GM06990 (cell line): Measurements from ENCODE around the gene CACNB2.

Experiments used
- DNase-seq: peaks from one replicate; pipeline ENCODE4 v3.0.0-alpha.2; 2011; ENCODE audit not compliant: insufficient read length; ENCODE audit errors: extremely low read depth
- H3K27me3 ChIP-seq: replicated peaks from 2 replicates; pipeline ENCODE4 v1.6.0; 2011; ENCODE audit warnings: low read length; ENCODE audit not compliant: control insufficient read depth, insufficient read depth
- H3K36me3 ChIP-seq: 2 replicates; pipeline ENCODE4 v1.5.1; 2011; ENCODE audit warnings: low read length; ENCODE audit not compliant: control insufficient read depth, insufficient read depth
- H3K4me3 ChIP-seq: replicated peaks from 2 replicates; pipeline ENCODE4 v1.5.1; 2011; ENCODE audit warnings: low read depth, mild to moderate bottlenecking, control low read depth, low read length
- TF ChIP-seq, protein P1 (sequence below): IDR thresholded peaks from 2 replicates; pipeline ENCODE4 v1.5.1; 2011; ENCODE audit warnings: low read length, control low read depth, mild to moderate bottlenecking, inconsistent platforms; ENCODE audit not compliant: insufficient read depth, poor library complexity, severe bottlenecking

Gene CACNB2

DNA sequence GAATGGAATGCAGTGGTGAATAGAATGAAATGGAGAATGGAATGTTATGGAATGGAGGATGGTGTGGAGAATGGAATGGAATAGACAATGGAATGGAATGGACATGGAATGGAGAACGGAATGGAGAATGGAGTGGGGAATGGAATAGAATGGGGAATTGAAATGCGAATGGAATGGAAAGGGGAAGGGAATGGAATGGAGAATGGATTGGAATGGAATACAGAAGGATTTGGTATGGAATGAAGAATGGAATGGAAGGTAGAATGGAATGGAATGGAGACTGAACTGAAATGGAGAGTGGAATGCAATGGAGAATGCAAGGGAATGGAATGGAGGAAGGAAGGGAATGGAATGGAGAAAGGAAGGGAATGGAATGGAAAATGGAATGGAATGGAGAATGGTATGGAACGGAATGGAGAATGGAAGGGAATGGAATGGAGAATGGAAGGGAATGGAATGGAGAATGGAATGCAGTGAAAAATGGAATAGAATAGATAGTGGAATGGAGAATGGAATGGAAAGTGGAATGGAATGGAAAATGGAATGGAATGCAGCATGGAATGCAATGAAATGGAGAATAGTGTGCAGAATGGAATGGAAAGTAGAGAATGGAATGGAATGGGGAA lies 416.4 kb downstream of the CACNB2 start:
- Histone ChIP-seq H3K27me3 (no peaks in the 10 kb centered on the region), H3K36me3 (no peaks in the 10 kb centered on the region; the same call in none of the 2 replicates), H3K4me3 (no peak overlapping the region)
- DNase-seq: no peak
- TF ChIP-seq, protein P1, sequence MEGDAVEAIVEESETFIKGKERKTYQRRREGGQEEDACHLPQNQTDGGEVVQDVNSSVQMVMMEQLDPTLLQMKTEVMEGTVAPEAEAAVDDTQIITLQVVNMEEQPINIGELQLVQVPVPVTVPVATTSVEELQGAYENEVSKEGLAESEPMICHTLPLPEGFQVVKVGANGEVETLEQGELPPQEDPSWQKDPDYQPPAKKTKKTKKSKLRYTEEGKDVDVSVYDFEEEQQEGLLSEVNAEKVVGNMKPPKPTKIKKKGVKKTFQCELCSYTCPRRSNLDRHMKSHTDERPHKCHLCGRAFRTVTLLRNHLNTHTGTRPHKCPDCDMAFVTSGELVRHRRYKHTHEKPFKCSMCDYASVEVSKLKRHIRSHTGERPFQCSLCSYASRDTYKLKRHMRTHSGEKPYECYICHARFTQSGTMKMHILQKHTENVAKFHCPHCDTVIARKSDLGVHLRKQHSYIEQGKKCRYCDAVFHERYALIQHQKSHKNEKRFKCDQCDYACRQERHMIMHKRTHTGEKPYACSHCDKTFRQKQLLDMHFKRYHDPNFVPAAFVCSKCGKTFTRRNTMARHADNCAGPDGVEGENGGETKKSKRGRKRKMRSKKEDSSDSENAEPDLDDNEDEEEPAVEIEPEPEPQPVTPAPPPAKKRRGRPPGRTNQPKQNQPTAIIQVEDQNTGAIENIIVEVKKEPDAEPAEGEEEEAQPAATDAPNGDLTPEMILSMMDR: no peak

DNA sequence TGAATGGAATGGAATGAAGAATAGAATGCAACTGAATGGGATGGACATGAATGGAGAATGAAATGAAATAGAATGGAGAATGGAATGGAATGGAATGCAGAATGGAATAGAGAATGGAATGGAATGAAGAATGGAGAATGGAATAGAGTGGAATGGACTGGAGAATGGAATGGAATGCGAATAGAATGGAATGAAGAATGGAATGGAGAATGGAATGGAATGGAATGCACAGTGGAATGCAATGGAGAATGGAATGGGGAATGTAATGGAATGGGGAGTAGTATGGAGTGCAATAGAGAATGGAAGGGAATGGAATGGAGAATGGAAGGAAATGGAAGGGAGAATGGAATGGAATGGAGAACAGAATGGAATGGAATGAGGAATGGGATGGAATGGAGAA lies 417.7 kb downstream of the CACNB2 start:
- H3K36me3 ChIP-seq: no peaks in the 10 kb centered on the region; the same call in none of the 2 replicates
- TF ChIP-seq, protein P1: no peak
- H3K4me3 ChIP-seq: no peak overlapping the region
- no peaks in the 10 kb centered on the region for H3K27me3 ChIP-seq
- DNase-seq: no peak

DNA sequence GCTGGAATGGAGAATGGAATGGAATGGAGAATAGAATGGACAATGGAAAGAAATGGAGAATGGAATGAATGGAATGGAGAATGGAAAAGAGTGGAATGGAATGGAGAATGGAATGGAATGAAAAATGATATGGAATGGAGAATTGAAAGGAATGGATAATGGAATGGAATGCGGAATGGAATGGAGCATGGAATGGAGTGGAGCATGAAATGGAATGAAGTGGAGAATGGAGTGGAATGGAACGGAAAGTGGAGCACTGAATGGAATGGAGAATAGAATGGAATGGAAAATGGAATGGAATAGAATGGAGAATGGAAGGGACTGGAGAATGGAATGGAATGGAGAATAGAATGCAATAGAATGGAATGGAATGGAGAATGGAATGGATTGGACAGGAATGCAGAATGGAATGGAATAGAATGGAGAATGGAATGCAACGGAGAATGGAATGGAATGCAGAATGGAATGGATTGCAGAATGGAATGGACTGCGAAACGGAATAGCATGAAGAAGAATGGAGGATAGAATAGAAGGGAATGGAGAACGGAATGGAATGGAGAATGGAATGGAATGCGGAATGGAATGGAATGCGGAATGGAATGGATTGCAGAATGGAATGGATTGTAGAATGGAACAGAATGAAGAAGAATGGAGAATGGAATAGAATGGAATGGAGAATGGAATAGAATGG lies 421.8 kb downstream of the CACNB2 start:
- DNase-seq: no peak
- TF ChIP-seq, protein P1: no peak
- Histone ChIP-seq H3K4me3 (no peak overlapping the region), H3K36me3 (no peaks in the 10 kb centered on the region), H3K27me3 (no peaks in the 10 kb centered on the region)

DNA sequence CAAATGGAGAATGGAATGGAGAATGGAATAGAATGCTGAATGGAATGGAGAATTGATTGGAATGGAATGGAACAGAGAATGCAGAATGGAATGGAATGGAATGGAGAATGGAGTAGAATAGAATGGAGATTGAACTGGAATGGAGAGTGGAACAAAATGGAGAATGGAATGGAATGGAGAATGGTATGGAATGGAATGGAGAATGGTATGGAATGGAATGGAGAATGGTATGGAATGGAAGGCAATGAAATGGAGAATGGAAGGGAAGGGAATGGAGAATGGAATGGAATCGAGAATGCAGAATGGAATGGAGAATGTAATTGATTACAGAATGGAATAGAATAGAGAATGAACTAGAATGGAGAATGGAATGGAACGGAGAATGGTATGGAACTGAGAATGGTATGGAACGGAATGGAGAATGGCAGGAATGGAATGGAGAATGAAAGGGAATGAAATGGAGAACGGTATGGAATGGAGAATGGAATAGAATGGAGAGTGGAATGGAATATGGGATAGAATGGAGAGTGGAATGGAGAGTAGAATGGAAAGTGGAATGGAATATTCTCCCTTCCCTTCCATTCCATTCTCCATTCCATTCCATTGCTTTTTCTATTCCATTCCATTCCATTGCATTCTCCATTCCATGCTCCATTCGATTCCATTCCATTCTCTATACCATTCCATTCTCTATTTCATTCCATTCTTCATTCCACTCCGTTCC lies 422.9 kb downstream of the CACNB2 start:
- no peak for DNase-seq
- no peaks in the 10 kb centered on the region for H3K36me3 ChIP-seq
- H3K4me3 ChIP-seq: no peak overlapping the region
- TF ChIP-seq, protein P1: no peak
- H3K27me3 ChIP-seq: no peaks in the 10 kb centered on the region

DNA sequence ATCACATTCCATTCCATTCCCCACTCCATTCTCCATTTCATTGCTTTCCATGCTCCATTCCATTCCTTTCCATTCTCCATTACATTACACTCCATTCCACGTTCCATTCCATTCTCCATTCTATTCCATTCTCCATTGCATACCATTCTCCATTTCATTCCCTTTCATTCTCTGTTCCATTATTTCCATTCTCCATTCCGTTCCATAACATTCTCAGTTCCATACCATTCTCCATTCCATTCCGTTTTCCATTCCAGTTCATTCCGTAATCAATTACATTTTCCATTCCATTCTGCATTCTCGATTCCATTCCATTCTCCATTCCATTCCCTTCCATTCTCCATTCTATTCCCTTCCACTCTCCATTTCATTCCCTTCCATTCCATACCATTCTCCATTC lies 424.8 kb downstream of the CACNB2 start:
- H3K36me3 ChIP-seq: no peaks in the 10 kb centered on the region
- no peak overlapping the region for H3K4me3 ChIP-seq
- no peak for DNase-seq
- H3K27me3 ChIP-seq: no peaks in the 10 kb centered on the region
- TF ChIP-seq, protein P1: no peak
